ENCODE results near the gene VPS37C.

VPS37C gene

GRCh38 chr11:61091373-61092279, 69.6 kb downstream of the VPS37C start:
- no peak for DNase-seq

GRCh38 chr11:61090982-61091372, 70.2 kb downstream of the VPS37C start:
- DNase-seq, result no peak

- DNase-seq, result no peak
Measured at GRCh38 chr11:61090521-61090920, 70.7 kb downstream of the VPS37C start.

GRCh38 chr11:61089806-61090491, 71.3 kb downstream of the VPS37C start:
- DNase-seq, result no peak

- no peak for DNase-seq
Measured at GRCh38 chr11:61087426-61088119, 73.7 kb downstream of the VPS37C start.

GRCh38 chr11:61083601-61084147, 77.6 kb downstream of the VPS37C start:
- DNase-seq, result no peak

GRCh38 chr11:61082931-61083531, 78.2 kb downstream of the VPS37C start:
- DNase-seq, result no peak

GRCh38 chr11:61082062-61082870, 79.0 kb downstream of the VPS37C start:
- DNase-seq, result no peak

GRCh38 chr11:61080986-61081590, 80.1 kb downstream of the VPS37C start:
- DNase-seq, result no peak

- DNase-seq, result no peak
Measured at GRCh38 chr11:61080526-61080925, 80.7 kb downstream of the VPS37C start.
